Measurements from ENCODE around the gene KDM4C. TPM values are rescaled to one million over a fixed set of nuclear protein-coding genes. Genes with fewer than 3 reads are reported as not detected.

Gene KDM4C
- total RNA-seq, 1 donor from 2014 or later = 16.5 TPM

- H3K4me3 Mint-ChIP-seq = no peak overlapping the region
- H3K4me1 Mint-ChIP-seq (ENCODE audit: unreplicated experiment) = no peaks in the 10 kb centered on the region
- H3K9me3 Mint-ChIP-seq = no peaks in the 10 kb centered on the region
- DNase-seq (ENCODE audit: extremely low spot score, unreplicated experiment) = no peak
- H3K36me3 Mint-ChIP-seq = peaks cover 22% of the 10 kb centered on the region
- no peak overlapping the region for H3K27ac Mint-ChIP-seq
- no peak for TF ChIP-seq CTCF (conservative IDR thresholded peaks at IDR 0.05)
- H3K27me3 Mint-ChIP-seq = no peaks in the 10 kb centered on the region
These were observed 371.6 kb downstream of the KDM4C start for GRCh38 chr9:7129391-7129790.

GRCh38 chr9:7130266-7130820 lies 372.6 kb downstream of the KDM4C start:
- no peaks in the 10 kb centered on the region for H3K27me3 Mint-ChIP-seq
- no peak for TF ChIP-seq CTCF (conservative IDR thresholded peaks at IDR 0.05)
- H3K27ac Mint-ChIP-seq = no peak overlapping the region
- no peak overlapping the region for H3K4me3 Mint-ChIP-seq
- H3K9me3 Mint-ChIP-seq = no peaks in the 10 kb centered on the region
- no peak for DNase-seq (ENCODE audit: extremely low spot score, unreplicated experiment)
- H3K4me1 Mint-ChIP-seq (ENCODE audit: unreplicated experiment) = no peaks in the 10 kb centered on the region
- peaks cover 23% of the 10 kb centered on the region for H3K36me3 Mint-ChIP-seq

GRCh38 chr9:7132605-7133004 lies 374.8 kb downstream of the KDM4C start:
- H3K27ac Mint-ChIP-seq = no peak overlapping the region
- H3K27me3 Mint-ChIP-seq = no peaks in the 10 kb centered on the region
- no peaks in the 10 kb centered on the region for H3K4me1 Mint-ChIP-seq (ENCODE audit: unreplicated experiment)
- H3K4me3 Mint-ChIP-seq = no peak overlapping the region
- no peak for TF ChIP-seq CTCF (conservative IDR thresholded peaks at IDR 0.05)
- DNase-seq (ENCODE audit: extremely low spot score, unreplicated experiment) = no peak
- H3K36me3 Mint-ChIP-seq = peaks cover 24% of the 10 kb centered on the region
- no peaks in the 10 kb centered on the region for H3K9me3 Mint-ChIP-seq

- no peak overlapping the region for H3K4me3 Mint-ChIP-seq
- no peak for TF ChIP-seq CTCF (conservative IDR thresholded peaks at IDR 0.05)
- no peaks in the 10 kb centered on the region for H3K4me1 Mint-ChIP-seq (ENCODE audit: unreplicated experiment)
- H3K9me3 Mint-ChIP-seq = no peaks in the 10 kb centered on the region
- peaks cover 14% of the 10 kb centered on the region for H3K36me3 Mint-ChIP-seq
- no peak overlapping the region for H3K27ac Mint-ChIP-seq
- DNase-seq (ENCODE audit: extremely low spot score, unreplicated experiment) = no peak
- H3K27me3 Mint-ChIP-seq = no peaks in the 10 kb centered on the region
These were observed 378.0 kb downstream of the KDM4C start for GRCh38 chr9:7135735-7136134.

GRCh38 chr9:7137040-7137439 lies 379.3 kb downstream of the KDM4C start:
- Mint-ChIP-seq H3K4me1 (ENCODE audit: unreplicated experiment) (no peaks in the 10 kb centered on the region), H3K27ac (no peak overlapping the region)

More at GRCh38 chr9:7137040-7137439, 379.3 kb downstream of the KDM4C start:
- H3K36me3 Mint-ChIP-seq = peaks cover 9% of the 10 kb centered on the region
- no peak for TF ChIP-seq CTCF (conservative IDR thresholded peaks at IDR 0.05)
- H3K27me3 Mint-ChIP-seq = no peaks in the 10 kb centered on the region
- DNase-seq (ENCODE audit: extremely low spot score, unreplicated experiment) = no peak
- H3K4me3 Mint-ChIP-seq = no peak overlapping the region
- no peaks in the 10 kb centered on the region for H3K9me3 Mint-ChIP-seq
